ENCODE measurements around the gene TLE4.
"Not testable (repeated sequence)": the region's sequence is repeated elsewhere in the genome, so short reads cannot be mapped to it uniquely, and the experiment has no call there.

The TLE4 gene

DNA sequence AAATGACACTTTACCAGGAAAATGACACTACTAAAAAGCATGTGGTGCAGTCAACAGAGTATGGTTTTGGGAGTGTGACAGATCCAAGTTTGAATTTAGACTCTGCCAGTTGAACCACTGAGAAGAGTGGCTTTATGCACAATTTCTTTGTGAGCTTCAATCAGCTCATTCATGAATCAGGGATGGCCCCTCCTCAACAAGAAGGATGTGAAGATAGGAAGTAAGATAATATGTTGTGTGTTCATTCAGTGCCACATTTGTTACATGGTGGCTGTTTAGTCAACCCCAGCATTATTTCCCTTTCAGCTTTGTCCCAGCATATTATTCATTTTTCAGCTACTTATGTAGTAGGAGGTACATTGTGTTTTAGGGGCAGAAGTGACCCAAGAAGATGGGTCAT, 140.1 kb downstream of the TLE4 start:
- Mint-ChIP-seq H3K9me3 (no peaks in the 10 kb centered on the region), H3K4me3 (no peak overlapping the region), H3K36me3 (peaks cover 45% of the 10 kb centered on the region), H3K4me1 (peaks cover 10% of the 10 kb centered on the region), H3K27ac (no peak overlapping the region)
- DNase-seq (ENCODE audit: low spot score in 2 of 2) (no peak), ATAC-seq (no peak)

DNA sequence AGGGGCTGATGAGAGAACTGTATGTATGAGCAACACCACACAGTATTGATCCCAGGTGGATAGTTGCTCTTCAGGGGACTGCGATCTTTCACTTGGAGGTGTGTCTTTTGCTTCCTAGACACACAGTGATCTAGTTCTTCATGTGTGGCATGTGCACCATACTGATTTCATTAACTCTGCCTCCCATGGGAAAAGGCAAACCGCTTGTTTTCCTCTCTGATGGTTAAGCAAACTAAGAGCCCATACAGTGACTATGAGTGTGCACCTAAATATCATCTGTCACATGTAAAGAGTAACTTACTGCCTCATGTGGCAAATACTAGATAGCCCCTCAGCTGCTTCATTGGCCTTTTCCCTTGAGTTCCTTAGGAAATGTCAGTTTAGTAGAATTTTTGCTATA, 147.3 kb downstream of the TLE4 start:
- ATAC-seq: no peak
- Mint-ChIP-seq H3K4me3 (no peak overlapping the region), H3K9me3 (no peaks in the 10 kb centered on the region), H3K36me3 (peaks cover 8% of the 10 kb centered on the region), H3K4me1 (peaks cover 5% of the 10 kb centered on the region), H3K27ac (no peak overlapping the region)
- DNase-seq (ENCODE audit: low spot score in 2 of 2): no peak

DNA sequence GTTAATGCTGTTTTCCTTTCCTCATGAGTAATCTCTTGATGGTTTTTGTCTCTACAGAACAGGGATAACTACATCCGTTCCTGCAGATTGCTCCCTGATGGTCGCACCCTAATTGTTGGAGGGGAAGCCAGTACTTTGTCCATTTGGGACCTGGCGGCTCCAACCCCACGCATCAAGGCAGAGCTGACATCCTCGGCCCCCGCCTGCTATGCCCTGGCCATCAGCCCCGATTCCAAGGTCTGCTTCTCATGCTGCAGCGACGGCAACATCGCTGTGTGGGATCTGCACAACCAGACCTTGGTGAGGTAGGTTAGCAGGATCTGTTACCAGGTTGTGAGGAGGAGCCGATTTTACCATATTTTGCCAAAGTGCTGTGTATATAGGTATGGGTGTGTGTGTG, 148.2 kb downstream of the TLE4 start:
- peaks cover 11% of the 10 kb centered on the region for H3K36me3 Mint-ChIP-seq
- DNase-seq (ENCODE audit: low spot score in 2 of 2): no peak
- no peaks in the 10 kb centered on the region for H3K9me3 Mint-ChIP-seq
- no peak overlapping the region for H3K4me3 Mint-ChIP-seq
- H3K27ac Mint-ChIP-seq: no peak overlapping the region
- no peaks in the 10 kb centered on the region for H3K4me1 Mint-ChIP-seq
- ATAC-seq: no peak

DNA sequence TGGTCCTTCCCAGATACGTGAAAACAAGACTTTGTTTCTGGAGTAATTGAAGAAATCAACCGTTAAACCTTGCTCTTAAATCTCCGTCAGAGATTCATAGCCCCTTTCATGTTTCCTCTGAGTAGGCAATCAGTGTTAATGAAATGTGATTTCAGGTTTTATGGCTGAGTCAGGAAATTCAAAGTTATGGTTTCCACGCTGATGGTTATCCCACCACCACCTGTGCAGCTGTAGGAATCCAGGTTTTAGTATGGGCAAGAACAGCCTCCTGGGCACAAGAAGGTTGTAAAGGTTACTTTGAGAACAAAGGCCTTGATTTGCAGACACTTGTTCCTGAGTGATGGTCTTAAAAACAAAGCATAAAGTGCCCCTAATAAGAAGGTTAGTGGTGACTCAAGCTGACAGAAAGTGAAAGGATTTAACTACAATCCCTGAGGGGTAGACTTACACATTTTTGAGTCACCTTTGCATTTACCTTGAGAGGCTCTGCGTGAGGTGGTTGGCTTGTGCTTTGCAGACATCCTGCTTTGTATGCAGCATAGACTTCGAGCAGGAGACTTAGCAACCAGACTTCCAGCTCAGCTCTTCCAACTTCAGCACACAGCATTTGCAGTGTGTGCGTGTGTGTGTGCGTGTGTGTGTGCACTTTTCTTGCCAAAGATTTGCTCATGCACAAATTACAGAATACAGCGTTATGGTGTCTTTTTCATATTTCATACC, 159.6 kb downstream of the TLE4 start:
- ATAC-seq (peak; percentile 73), DNase-seq (ENCODE audit: low spot score in 2 of 2) (no peak)
- Mint-ChIP-seq H3K9me3 (peaks cover 6% of the 10 kb centered on the region), H3K4me3 (no peak overlapping the region), H3K36me3 (peaks cover 9% of the 10 kb centered on the region), H3K4me1 (peaks cover 13% of the 10 kb centered on the region), H3K27ac (no peak overlapping the region)

DNA sequence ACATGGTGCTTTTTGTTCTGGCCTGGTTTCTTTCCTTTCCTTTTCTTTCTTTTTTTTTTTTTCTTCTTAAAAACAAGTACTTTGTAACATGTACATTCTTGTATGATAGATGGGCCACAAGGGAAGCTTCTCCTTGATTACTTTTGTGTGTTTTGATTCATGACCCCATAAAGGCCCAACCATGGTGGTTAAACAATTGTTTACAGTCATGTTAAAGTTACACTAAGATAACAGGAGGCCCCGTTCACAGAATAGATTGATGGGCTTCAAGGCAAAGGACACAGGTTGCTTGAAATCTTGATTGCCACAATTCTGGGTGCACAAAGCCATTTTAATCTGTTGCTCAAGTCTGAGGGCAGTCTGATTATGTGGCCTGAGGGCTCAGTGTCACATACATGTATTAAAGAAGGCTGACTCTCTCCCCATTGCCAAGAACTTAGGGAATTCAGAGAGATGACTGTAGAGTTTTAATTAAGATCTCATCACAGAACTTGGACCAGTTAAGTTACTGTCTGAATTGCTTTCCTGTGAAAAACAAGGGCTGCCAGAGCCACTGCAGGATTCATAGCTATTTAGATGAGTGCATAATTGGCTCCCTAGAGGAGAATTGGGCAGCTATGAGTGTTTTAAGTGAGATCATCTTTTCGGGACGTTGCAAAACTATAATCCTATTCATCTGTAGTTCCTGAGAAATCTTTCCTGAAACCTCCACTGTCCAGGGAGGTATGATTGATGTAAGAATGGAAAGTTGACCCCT, 163.4 kb downstream of the TLE4 start:
- Mint-ChIP-seq H3K4me1 (peaks cover 10% of the 10 kb centered on the region), H3K27ac (no peak overlapping the region), H3K9me3 (peaks cover 6% of the 10 kb centered on the region), H3K4me3 (no peak overlapping the region), H3K36me3 (no peaks in the 10 kb centered on the region)
- ATAC-seq: no peak
- no peak for DNase-seq (ENCODE audit: low spot score in 2 of 2)

DNA sequence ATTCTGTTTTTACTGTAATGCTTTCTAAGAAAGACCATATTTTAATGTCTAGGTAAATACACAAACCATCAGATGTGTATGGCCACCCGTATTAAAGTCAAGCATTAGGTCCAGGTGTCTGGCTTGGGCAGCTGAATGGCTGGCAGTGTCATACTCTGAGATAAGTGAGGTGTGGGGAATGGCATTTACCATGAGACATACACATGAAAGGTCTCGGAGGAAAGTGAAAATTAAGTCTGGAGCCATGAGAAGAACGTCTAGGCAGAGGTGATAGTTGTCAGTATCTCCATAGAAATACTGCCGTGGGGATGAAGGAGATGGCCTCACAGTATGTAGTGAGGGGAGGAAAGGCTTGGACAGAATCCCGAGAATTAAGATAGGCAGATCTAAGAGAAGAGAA, 164.3 kb downstream of the TLE4 start:
- DNase-seq (ENCODE audit: low spot score in 2 of 2): no peak
- Mint-ChIP-seq H3K4me3 (no peak overlapping the region), H3K9me3 (peaks cover 6% of the 10 kb centered on the region), H3K27ac (no peak overlapping the region), H3K4me1 (peaks cover 5% of the 10 kb centered on the region), H3K36me3 (no peaks in the 10 kb centered on the region)
- no peak for ATAC-seq

DNA sequence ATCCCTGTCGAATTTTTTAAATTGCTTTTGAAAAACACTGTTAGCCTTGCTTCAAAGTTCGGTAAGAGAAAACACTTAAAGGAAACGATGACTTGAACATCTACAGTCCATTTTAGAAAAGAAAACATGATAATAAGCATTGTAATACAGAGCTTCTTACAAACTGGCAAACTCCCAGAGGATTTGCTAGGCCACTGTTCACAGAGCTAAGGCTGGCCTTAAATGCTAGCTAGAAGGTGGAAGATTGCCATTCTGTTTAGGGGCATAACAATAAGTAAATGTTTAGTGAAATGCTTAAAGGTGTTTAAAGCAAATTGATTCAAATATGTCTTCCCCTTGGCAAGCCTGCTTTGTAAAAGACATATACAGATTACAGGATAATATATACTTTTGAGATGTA, 169.6 kb downstream of the TLE4 start:
- DNase-seq (ENCODE audit: low spot score in 2 of 2) (no peak), ATAC-seq (no peak)
- H3K27ac Mint-ChIP-seq: no peak overlapping the region
- no peaks in the 10 kb centered on the region for H3K36me3 Mint-ChIP-seq
- H3K9me3 Mint-ChIP-seq: no peaks in the 10 kb centered on the region
- no peaks in the 10 kb centered on the region for H3K4me1 Mint-ChIP-seq
- no peak overlapping the region for H3K4me3 Mint-ChIP-seq

DNA sequence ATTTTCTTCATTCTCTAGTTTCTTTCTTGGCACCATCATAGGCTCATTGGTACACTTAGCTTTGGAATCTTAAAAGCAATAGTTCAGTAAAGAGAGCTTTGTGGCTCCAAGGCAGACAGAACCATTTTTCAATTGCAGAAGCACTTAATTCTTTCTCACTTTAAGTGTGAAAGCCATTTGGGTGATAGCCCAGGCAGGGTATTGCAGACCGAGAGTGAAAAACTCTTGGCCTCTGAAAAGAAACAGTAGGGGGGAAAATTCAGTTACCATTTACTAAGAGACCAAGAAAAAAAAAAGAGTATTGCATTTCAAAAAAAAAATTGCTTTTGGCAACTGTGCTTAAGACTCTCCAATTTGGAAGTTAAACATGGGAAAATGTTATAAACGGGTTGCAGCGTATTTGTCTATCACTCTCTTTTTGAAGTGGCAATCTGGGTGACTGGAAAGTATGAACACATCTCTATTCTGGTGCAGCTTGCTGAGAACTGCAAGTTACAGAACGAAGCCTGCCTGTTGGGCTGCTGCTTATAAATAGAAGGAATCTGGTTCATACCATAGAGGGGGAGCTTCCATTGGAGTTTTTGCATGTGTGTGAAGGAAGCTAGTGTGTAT, 170.5 kb downstream of the TLE4 start:
- Mint-ChIP-seq H3K4me1 (no peaks in the 10 kb centered on the region), H3K27ac (no peak overlapping the region), H3K9me3 (no peaks in the 10 kb centered on the region), H3K36me3 (no peaks in the 10 kb centered on the region), H3K4me3 (no peak overlapping the region)
- no peak for ATAC-seq
- DNase-seq (ENCODE audit: low spot score in 2 of 2): no peak

DNA sequence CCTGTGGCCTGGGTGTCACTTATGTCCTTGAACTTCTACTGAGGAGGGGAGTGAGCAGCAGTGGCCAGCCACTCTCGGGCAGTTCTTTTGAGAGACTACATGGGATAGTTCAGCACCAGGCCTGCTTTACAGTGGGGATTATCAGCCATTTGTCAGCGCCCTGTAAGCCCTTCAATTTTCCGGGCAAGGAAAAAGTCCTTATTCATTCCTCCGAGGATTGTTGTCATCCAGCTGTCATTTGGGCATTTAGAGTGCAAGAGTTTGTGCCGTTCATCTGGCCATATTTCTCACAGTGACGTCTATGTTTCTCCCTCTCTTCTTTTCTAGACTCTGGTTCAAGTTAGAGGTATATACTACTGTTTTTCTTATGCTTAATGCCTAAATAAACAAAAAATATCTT, 172.8 kb downstream of the TLE4 start:
- Mint-ChIP-seq H3K36me3 (no peaks in the 10 kb centered on the region), H3K9me3 (no peaks in the 10 kb centered on the region), H3K27ac (no peak overlapping the region), H3K4me3 (no peak overlapping the region), H3K4me1 (no peaks in the 10 kb centered on the region)
- ATAC-seq (no peak), DNase-seq (ENCODE audit: low spot score in 2 of 2) (no peak)

DNA sequence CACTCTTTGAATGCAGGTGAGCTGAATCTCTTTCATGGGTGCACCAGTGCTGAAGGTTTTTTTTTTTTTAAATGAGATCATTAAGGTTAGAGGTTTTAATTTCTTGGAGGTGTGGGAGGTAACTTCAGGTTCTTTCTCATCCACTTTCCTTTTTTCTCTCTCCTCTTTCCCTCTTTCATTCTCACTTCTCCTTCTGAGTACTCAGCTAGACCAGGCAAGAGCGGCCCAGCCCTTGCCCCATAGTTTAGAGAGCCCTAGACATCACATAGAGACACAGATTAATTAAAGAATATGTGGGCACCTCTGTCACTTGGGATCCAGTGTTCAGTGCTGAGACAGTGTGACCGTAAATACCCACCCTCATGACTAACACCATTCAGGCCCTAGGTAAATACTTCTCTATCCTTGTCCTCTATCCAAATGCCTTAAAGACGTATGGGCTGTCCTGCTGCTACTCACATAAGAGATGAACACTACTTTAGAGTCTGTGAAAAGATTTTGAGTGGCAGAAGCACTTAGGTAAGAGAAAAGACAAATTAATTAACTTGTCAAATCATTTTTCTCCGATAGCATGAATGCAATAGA, 174.1 kb downstream of the TLE4 start:
- no peak for ATAC-seq
- Mint-ChIP-seq H3K36me3 (no peaks in the 10 kb centered on the region), H3K4me3 (no peak overlapping the region), H3K9me3 (no peaks in the 10 kb centered on the region), H3K4me1 (no peaks in the 10 kb centered on the region), H3K27ac (no peak overlapping the region)
- no peak for DNase-seq (ENCODE audit: low spot score in 2 of 2)

DNA sequence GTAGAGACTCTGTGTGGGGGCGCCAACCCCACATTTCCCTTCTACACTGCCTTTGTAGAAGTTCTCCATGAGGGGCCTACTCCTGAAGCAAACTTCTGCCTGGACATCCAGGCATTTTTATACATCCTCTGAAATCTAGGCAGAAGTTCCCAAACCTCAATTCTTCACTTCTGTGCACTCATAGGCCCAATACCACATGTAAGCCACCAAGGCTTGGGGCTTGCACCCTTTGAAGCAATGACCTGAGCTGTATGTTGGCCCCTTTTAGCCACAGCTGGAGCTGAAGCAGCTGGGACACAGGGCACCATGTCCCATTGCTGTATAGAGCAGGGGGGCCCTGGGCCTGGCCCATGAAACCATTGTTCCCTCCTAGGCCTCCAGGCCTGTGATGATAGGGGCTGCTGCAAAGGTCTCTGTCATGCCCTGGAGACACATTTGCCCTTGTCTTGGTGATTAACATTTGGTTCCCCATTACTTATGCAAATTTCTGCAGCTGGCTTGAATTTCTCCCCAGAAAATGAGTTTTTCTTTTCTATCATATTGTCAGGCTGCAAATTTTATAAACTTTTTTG, 180.2 kb downstream of the TLE4 start:
- H3K27ac Mint-ChIP-seq; ATAC-seq; H3K4me1 Mint-ChIP-seq; DNase-seq (ENCODE audit: low spot score in 2 of 2); H3K9me3 Mint-ChIP-seq; H3K4me3 Mint-ChIP-seq; H3K36me3 Mint-ChIP-seq: not testable (repeated sequence)

DNA sequence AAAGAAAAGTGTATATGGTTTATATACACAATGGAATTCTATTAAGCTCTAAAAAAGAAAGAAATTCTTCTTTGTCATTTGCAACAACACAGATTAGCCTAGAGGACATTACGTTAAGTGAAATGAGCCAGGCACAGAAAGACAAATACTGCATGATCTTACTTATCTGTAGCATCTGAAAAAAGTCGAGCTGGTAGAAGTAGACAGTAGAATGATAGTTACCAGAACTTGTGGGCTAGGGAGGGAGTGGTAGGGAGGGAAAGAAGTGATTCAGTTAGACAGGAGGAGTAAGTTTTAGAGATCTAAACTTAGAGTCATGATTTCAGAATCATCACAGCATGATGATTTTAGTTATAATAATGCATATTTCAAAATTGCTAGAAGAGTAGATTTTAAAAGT, 184.6 kb downstream of the TLE4 start:
- H3K9me3 Mint-ChIP-seq: no peaks in the 10 kb centered on the region
- peaks cover 9% of the 10 kb centered on the region for H3K4me1 Mint-ChIP-seq
- H3K36me3 Mint-ChIP-seq: no peaks in the 10 kb centered on the region
- DNase-seq (ENCODE audit: low spot score in 2 of 2): no peak
- no peak overlapping the region for H3K4me3 Mint-ChIP-seq
- H3K27ac Mint-ChIP-seq: no peak overlapping the region
- no peak for ATAC-seq

DNA sequence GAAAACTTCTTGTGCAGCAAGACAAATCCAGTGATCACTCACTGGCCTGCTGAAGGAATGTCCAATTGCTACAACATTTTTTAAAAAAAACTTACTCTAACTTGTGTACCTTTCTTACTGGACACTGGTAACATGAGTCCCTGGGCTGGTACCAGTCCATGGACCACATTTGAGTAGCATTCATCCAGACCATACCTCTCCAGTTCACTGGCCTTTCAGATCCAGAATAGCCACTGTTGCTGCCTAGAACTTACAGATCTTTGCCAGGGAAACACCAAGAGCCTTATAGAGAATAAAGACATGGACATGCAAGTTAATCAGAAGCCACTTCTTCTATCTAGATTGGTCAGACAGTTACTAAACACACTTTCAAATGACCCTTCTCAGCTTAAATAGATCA, 185.3 kb downstream of the TLE4 start:
- no peak for ATAC-seq
- H3K4me3 Mint-ChIP-seq: no peak overlapping the region
- no peak for DNase-seq (ENCODE audit: low spot score in 2 of 2)
- H3K9me3 Mint-ChIP-seq: no peaks in the 10 kb centered on the region
- no peak overlapping the region for H3K27ac Mint-ChIP-seq
- peaks cover 9% of the 10 kb centered on the region for H3K4me1 Mint-ChIP-seq
- H3K36me3 Mint-ChIP-seq: no peaks in the 10 kb centered on the region

DNA sequence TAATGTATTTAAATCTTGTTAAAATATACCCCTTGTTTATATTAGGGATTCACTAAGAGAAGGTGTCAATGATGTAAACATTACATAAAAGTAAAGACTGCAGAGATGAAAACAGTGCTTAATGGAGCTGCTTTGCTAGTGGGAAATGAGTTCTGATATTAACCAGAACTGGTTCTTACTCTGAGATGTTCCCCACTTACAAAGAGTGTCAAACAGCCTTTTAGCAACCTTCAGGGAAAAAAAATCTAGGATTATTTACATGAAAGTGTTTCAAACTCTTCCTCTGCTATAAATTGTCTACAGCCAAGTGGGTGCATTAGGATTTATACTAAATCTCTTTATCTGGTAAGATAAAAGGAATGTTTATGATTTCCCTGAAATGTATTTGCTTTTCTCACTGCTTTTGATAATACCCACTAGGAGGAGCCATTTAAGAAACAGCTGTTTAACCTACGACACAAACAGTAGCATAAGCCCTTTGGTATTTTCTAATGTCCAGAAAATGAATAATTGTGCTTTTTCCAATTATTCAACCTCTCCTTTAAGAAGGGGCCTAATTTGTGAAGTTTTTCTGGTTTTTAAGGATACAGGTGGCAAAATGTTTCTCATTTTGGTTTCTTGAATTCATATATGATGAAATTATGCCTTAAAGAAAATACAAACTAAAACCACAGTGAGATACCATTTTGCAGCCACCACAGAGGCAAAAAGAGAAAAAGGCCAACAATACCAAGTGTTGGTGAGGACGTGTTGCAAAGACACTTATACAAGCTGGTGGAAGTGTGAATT, 186.3 kb downstream of the TLE4 start:
- ATAC-seq (no peak), DNase-seq (ENCODE audit: low spot score in 2 of 2) (no peak)
- Mint-ChIP-seq H3K4me3 (no peak overlapping the region), H3K36me3 (no peaks in the 10 kb centered on the region), H3K9me3 (no peaks in the 10 kb centered on the region), H3K27ac (no peak overlapping the region), H3K4me1 (peaks cover 9% of the 10 kb centered on the region)

DNA sequence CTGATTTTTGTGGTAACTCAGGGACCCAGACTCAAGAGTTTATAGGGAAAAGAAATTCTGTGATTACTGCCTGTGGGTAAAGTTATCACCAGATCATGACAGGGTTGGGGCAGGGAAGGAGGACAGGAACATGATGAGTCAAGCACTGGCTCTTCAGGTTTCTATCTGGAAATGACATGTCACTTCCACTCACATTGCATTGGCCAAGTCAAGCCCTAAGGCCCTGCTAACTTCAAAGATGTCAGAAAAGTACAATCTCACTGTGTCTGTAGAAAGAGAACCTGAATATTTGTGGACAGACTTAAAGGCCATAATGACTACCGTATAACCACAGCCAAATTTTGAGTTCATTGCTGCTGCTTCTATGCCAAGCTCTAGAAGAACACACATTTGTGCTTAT, 187.7 kb downstream of the TLE4 start:
- ATAC-seq (peak; percentile 91), DNase-seq (ENCODE audit: low spot score in 2 of 2) (no peak)
- no peaks in the 10 kb centered on the region for H3K36me3 Mint-ChIP-seq
- peak overlapping the region; percentile 68 for H3K27ac Mint-ChIP-seq
- no peaks in the 10 kb centered on the region for H3K9me3 Mint-ChIP-seq
- H3K4me3 Mint-ChIP-seq: no peak overlapping the region
- peaks cover 9% of the 10 kb centered on the region for H3K4me1 Mint-ChIP-seq
